Astrocyte (in vitro differentiated cells and primary cell): Measurements from ENCODE around the gene SDHAF2.

Source experiments
- EZH2 ChIP-seq: IDR thresholded peaks from 2 replicates; pipeline ENCODE4 v1.6.1; 2012; ENCODE audit warnings: mild to moderate bottlenecking, low read length, inconsistent platforms; ENCODE audit not compliant: insufficient read depth
- TF ChIP-seq, protein P1 (sequence below): IDR thresholded peaks from 2 replicates; pipeline ENCODE4 v1.5.1; 2011; ENCODE audit warnings: low read depth, mild to moderate bottlenecking, inconsistent platforms, low read length, moderate library complexity; ENCODE audit not compliant: insufficient read depth

DNA sequence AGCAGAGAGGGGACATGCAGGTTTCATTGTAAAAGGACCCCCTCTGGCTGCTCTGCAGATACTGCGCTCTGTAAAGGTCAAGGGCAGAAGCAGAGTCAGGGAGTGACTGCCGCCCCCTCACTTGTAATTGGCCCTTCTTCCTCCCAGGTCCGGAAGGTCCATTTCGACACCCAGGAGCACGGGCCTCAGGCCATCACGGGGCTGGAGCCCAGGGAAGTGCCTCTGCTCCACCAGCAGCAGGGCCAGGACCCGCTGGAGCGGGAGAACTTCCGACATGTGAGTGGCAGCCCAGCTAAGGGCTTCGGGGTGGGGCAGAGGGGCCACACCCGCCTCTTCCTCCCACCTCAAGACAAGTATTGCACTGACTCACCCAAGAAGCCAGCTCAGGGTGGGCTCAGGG lies 54.6 kb downstream of the SDHAF2 start:
- no peak for TF ChIP-seq EZH2
- TF ChIP-seq, protein P1, sequence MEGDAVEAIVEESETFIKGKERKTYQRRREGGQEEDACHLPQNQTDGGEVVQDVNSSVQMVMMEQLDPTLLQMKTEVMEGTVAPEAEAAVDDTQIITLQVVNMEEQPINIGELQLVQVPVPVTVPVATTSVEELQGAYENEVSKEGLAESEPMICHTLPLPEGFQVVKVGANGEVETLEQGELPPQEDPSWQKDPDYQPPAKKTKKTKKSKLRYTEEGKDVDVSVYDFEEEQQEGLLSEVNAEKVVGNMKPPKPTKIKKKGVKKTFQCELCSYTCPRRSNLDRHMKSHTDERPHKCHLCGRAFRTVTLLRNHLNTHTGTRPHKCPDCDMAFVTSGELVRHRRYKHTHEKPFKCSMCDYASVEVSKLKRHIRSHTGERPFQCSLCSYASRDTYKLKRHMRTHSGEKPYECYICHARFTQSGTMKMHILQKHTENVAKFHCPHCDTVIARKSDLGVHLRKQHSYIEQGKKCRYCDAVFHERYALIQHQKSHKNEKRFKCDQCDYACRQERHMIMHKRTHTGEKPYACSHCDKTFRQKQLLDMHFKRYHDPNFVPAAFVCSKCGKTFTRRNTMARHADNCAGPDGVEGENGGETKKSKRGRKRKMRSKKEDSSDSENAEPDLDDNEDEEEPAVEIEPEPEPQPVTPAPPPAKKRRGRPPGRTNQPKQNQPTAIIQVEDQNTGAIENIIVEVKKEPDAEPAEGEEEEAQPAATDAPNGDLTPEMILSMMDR: no peak
